ENCODE data around the gene NUDT3.

- no peak for TF ChIP-seq GABPA (IDR thresholded peaks at IDR 0.05 in 1 of 2, conservative IDR thresholded peaks at IDR 0.05 in 1 of 2)
- TF ChIP-seq MAX (IDR thresholded peaks at IDR 0.05): no peak
- TF ChIP-seq, protein P1, sequence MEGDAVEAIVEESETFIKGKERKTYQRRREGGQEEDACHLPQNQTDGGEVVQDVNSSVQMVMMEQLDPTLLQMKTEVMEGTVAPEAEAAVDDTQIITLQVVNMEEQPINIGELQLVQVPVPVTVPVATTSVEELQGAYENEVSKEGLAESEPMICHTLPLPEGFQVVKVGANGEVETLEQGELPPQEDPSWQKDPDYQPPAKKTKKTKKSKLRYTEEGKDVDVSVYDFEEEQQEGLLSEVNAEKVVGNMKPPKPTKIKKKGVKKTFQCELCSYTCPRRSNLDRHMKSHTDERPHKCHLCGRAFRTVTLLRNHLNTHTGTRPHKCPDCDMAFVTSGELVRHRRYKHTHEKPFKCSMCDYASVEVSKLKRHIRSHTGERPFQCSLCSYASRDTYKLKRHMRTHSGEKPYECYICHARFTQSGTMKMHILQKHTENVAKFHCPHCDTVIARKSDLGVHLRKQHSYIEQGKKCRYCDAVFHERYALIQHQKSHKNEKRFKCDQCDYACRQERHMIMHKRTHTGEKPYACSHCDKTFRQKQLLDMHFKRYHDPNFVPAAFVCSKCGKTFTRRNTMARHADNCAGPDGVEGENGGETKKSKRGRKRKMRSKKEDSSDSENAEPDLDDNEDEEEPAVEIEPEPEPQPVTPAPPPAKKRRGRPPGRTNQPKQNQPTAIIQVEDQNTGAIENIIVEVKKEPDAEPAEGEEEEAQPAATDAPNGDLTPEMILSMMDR (IDR thresholded peaks at IDR 0.05; ENCODE audit: low read depth, low read length, missing input control): no peak
- no peak for TF ChIP-seq REST (IDR thresholded peaks at IDR 0.05)
- TF ChIP-seq FOXA1 (IDR thresholded peaks at IDR 0.05): no peak
- TF ChIP-seq TAF1 (conservative IDR thresholded peaks at IDR 0.05): no peak
These were observed 4.0 kb downstream of the NUDT3 start for GRCh38 chr6:34388421-34388820.
